SU-DHL-6 (cell line): ENCODE data around the gene WNT7B.

ENCODE experiments used
- EZH2phosphoT487 ChIP-seq: fragments of 200-600 bp; sonication (generic), shearing (Covaris generic); conservative IDR thresholded peaks from 2 replicates; pipeline ENCODE4 v1.6.1; 2018; ENCODE audit warnings: mild to moderate bottlenecking, antibody characterized with exemption, low read length, moderate library complexity, mixed read lengths
- TF ChIP-seq, protein P1 (sequence below): fragments of 200-600 bp; sonication (generic); IDR thresholded peaks from one replicate; pipeline ENCODE4 v1.5.1; 2017; ENCODE audit warnings: antibody characterized with exemption, mild to moderate bottlenecking, low read length, moderate library complexity; ENCODE audit not compliant: insufficient read depth, poor library complexity, severe bottlenecking

DNA sequence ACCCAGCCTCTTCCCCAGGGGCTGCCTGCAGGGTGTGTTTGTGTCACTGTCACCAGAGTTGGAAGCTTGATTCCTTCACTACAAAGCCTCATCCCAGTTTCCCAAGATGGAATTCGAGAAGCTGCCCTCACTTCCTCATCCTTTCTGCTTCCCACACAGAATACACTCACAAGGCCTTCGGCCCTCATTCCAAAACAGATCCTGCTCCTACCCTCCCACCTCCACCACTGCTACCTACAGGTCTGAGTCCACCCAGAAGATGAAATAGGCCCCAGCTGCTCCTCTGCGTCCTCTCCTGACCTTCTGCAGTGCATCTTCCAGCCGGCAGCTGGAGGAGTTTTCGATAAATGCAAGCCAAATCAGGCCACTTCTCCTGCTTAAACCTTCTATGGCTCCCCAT, 6.8 kb upstream of the WNT7B start:
- TF ChIP-seq, protein P1, sequence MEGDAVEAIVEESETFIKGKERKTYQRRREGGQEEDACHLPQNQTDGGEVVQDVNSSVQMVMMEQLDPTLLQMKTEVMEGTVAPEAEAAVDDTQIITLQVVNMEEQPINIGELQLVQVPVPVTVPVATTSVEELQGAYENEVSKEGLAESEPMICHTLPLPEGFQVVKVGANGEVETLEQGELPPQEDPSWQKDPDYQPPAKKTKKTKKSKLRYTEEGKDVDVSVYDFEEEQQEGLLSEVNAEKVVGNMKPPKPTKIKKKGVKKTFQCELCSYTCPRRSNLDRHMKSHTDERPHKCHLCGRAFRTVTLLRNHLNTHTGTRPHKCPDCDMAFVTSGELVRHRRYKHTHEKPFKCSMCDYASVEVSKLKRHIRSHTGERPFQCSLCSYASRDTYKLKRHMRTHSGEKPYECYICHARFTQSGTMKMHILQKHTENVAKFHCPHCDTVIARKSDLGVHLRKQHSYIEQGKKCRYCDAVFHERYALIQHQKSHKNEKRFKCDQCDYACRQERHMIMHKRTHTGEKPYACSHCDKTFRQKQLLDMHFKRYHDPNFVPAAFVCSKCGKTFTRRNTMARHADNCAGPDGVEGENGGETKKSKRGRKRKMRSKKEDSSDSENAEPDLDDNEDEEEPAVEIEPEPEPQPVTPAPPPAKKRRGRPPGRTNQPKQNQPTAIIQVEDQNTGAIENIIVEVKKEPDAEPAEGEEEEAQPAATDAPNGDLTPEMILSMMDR = no peak
- no peak for TF ChIP-seq EZH2phosphoT487
